A172 (cell line): Measurements from ENCODE around the gene ORMDL3. TPM values are rescaled to one million over a fixed set of nuclear protein-coding genes. Genes with fewer than 3 reads are reported as not detected.
"Not testable (repeated sequence)": the region's sequence is repeated elsewhere in the genome, so short reads cannot be mapped to it uniquely, and the experiment has no call there.

Source experiments
- DNase-seq: peaks from one replicate; pipeline ENCODE4 v3.0.0-alpha.2; 2015; ENCODE audit warnings: low spot score
- total RNA-seq: library from RNA; depleted of rRNA; stranded (reverse); fragments of >200 nt; shearing (Covaris generic); gene quantifications from 2 replicates; pipeline ENCODE4 v1.2.3, GENCODE V29; 2014; rRNA removed

ORMDL3 gene
- total RNA-seq, 1 experiment from 2014 or later, result 40.2 TPM

- DNase-seq, result not testable (repeated sequence)
These were observed 41.3 kb downstream of the ORMDL3 start for GRCh38 chr17:39886102-39886501.

DNA sequence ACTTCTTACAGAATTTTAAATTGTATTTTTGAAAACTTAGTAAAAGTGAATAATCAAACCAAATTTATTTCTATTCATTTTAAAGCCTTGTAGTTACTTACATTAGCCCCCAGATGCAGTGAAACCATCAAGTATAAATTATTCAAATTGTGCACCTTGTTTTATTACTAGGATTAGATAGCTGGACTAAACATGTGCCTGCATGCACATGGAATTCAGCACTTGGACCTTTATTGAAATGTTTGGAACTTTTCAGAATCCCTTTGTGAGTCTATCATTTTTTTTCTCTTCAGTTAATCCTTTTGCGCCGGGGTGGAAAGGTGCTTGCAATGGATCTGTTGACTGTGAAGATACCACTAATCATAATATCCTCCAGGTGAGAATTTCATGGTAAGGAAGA is 54.6 kb downstream of the ORMDL3 start:
- peak; percentile 45 for DNase-seq

DNA sequence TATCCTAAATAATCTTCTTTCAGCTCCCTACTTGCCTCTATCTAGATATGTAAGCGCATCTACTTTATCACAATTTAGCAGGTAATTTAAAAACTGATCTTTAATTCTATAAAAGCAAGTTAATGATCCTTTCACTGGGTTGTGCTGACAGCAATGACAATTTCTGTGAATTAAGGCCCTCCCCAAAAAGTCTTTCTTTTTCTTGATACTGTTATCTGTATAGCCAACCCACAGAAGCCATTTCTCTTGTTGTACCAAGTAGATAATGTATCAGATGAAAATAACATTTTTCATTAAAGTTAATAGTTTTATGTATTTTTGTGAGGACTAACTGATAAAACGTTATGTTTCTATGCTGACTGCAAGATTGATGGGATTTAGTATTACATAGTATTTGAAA is 55.6 kb downstream of the ORMDL3 start:
- no peak for DNase-seq

Other genes with a start within 250 kb of the ORMDL3 start
- 10.8 and 11.4 TPM in 2 replicates for gene PGAP3, start 239.5 kb downstream of the ORMDL3 start, total RNA-seq
- 43.3 and 43.6 TPM in 2 replicates for gene ERBB2, start 227.5 kb downstream of the ORMDL3 start, total RNA-seq
- gene MIEN1, start 197.1 kb downstream of the ORMDL3 start, total RNA-seq, result 109 and 111 TPM in 2 replicates
- 0.40 and 0.72 TPM in 2 replicates for gene GRB7, start 189.7 kb downstream of the ORMDL3 start, total RNA-seq
- not detected in 2 replicates for gene IKZF3, start 63.3 kb downstream of the ORMDL3 start, total RNA-seq
- not detected in 2 replicates for gene ZPBP2, start 59.4 kb downstream of the ORMDL3 start, total RNA-seq
- gene GSDMB, start 9.0 kb downstream of the ORMDL3 start, total RNA-seq, result 1.6 and 1.9 TPM in 2 replicates
- gene LRRC3C, start 131 bp upstream of the ORMDL3 start, total RNA-seq, result not detected in 2 replicates
- gene GSDMA, start 35.4 kb upstream of the ORMDL3 start, total RNA-seq, result not detected in 2 replicates
- 229 and 262 TPM in 2 replicates for gene PSMD3, start 53.2 kb upstream of the ORMDL3 start, total RNA-seq
- not detected in 2 replicates for gene CSF3, start 87.8 kb upstream of the ORMDL3 start, total RNA-seq
- 46.5 and 67.3 TPM in 2 replicates for gene MED24, start 126.8 kb upstream of the ORMDL3 start, total RNA-seq
- gene THRA, start 135.4 kb upstream of the ORMDL3 start, total RNA-seq, result 14.5 and 17.8 TPM in 2 replicates
- 1.1 and 2.2 TPM in 2 replicates for gene NR1D1, start 173.0 kb upstream of the ORMDL3 start, total RNA-seq
- 61.3 and 64.3 TPM in 2 replicates for gene MSL1, start 194.4 kb upstream of the ORMDL3 start, total RNA-seq
- gene CASC3, start 212.9 kb upstream of the ORMDL3 start, total RNA-seq, result 44.5 and 50.1 TPM in 2 replicates
- gene RAPGEFL1, start 249.9 kb upstream of the ORMDL3 start, total RNA-seq, result 0.86 and 4.4 TPM in 2 replicates